ENCODE measurements around the gene BUD23.
"Not testable (repeated sequence)": the region's sequence is repeated elsewhere in the genome, so short reads cannot be mapped to it uniquely, and the experiment has no call there.

Gene BUD23

DNA sequence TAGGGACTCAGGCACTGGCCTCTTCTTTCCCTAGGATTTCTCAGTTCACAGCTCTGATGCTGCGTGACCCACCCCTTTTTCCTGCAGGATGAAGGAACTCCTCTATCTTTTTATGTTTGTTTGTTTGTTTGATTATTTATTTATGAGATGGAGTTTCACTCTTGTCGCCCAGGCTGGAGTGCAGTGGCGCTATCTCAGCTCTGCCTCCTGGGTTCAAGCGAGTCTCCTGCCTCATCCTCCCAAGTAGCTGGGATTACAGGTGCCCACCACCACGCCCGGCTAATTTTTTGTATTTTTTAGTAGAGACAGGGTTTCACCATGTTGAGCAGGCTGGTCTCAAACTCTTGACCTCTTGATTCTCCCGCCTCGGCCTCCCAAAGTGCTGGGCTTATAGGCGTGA lies 37.0 kb downstream of the BUD23 start:
- not testable (repeated sequence) for H3K4me3 ChIP-seq (ENCODE audit: low read length); H2BK15ac ChIP-seq (replicated peaks; ENCODE audit: low read depth); H4K8ac ChIP-seq (ENCODE audit: low read depth, low read length); H3K9ac ChIP-seq (ENCODE audit: low read length); H3K79me2 ChIP-seq (ENCODE audit: control insufficient read depth, insufficient read depth, low read length); H3K27me3 ChIP-seq (ENCODE audit: insufficient read depth, low read length, poor library complexity); H2BK120ac ChIP-seq (ENCODE audit: low read depth, low read length); DNase-seq; H4K5ac ChIP-seq (ENCODE audit: low read length); H3K27ac ChIP-seq (ENCODE audit: low read depth, low read length); H3K79me1 ChIP-seq (ENCODE audit: low read length); H3K18ac ChIP-seq (ENCODE audit: low read length); H3K4me1 ChIP-seq (ENCODE audit: control insufficient read depth, low read depth, low read length); H3K4ac ChIP-seq (ENCODE audit: low read depth, low read length); H3K4me2 ChIP-seq (ENCODE audit: low read length); H3K23ac ChIP-seq (ENCODE audit: low read length); H2AK5ac ChIP-seq (ENCODE audit: low read length); H2BK5ac ChIP-seq (ENCODE audit: low read length); H3K36me3 ChIP-seq (ENCODE audit: control insufficient read depth, insufficient read depth, low read length); H3K56ac ChIP-seq (ENCODE audit: low read length)
- no CpG with 5 or more reads among the region's 9 CpGs for WGBS (ENCODE audit: extremely low coverage, insufficient coverage, low lambda C conversion rate)

DNA sequence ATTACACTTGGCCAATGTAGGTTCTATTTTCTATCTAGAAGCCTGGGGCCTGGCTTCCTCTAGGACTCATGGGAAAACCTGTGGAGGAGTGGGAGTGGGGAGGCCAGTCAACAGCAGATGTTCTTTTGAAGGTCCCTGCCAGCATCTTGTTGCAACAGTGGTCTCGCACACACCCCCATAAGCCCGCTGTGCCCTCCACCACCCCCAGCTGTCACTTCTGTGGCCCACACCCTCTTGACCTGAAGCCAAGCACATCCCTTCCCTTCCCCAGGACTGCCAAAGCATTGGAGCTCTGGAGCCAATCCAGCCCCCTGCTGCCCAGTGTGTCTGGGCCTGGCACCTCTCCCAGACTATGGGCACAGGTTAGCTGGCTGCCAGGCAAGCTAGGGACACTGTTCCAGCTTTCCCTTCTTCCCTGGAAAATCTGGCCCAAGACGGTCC lies 38.0 kb downstream of the BUD23 start:
- H4K8ac ChIP-seq (ENCODE audit: low read depth, low read length), result no peak overlapping the region
- H3K18ac ChIP-seq (ENCODE audit: low read length), result no peak overlapping the region
- no peaks in the 10 kb centered on the region for H3K79me2 ChIP-seq (ENCODE audit: control insufficient read depth, insufficient read depth, low read length)

DNA sequence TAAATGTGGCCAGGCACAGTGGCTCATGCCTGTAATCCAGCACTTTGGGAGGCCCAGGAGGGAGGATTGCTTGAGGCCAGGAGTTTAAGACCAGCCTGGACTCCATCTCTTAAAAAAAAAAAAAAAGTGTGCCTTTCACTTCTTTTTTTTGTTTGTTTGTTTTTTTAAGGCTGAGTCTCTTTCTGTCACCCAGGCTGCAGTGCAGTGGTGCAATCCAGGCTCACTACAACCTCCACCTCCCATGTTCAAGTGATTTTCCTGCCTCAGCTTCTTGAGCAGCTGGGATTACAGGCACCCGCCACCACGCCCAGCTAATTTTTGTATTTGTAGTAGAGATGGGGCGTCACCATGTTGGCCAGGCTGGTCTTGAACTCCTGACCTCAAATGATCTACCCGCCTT lies 38.8 kb downstream of the BUD23 start:
- not testable (repeated sequence) for H3K4me2 ChIP-seq (ENCODE audit: low read length); H3K23ac ChIP-seq (ENCODE audit: low read length); DNase-seq; H3K27me3 ChIP-seq (ENCODE audit: insufficient read depth, low read length, poor library complexity); H2BK5ac ChIP-seq (ENCODE audit: low read length); H3K79me2 ChIP-seq (ENCODE audit: control insufficient read depth, insufficient read depth, low read length); H4K5ac ChIP-seq (ENCODE audit: low read length); H4K8ac ChIP-seq (ENCODE audit: low read depth, low read length); H2BK15ac ChIP-seq (replicated peaks; ENCODE audit: low read depth); H3K18ac ChIP-seq (ENCODE audit: low read length); H3K9ac ChIP-seq (ENCODE audit: low read length); H3K4me1 ChIP-seq (ENCODE audit: control insufficient read depth, low read depth, low read length); H2AK5ac ChIP-seq (ENCODE audit: low read length); H3K36me3 ChIP-seq (ENCODE audit: control insufficient read depth, insufficient read depth, low read length); H3K56ac ChIP-seq (ENCODE audit: low read length); H3K4me3 ChIP-seq (ENCODE audit: low read length); H3K4ac ChIP-seq (ENCODE audit: low read depth, low read length); H2BK120ac ChIP-seq (ENCODE audit: low read depth, low read length); H3K27ac ChIP-seq (ENCODE audit: low read depth, low read length); H3K79me1 ChIP-seq (ENCODE audit: low read length)
- WGBS (ENCODE audit: extremely low coverage, insufficient coverage, low lambda C conversion rate), result no CpG with 5 or more reads among the region's 4 CpGs

More for the DNA sequence above, 38.0 kb downstream of the BUD23 start:
- H3K27ac ChIP-seq (ENCODE audit: low read depth, low read length), result no peak overlapping the region
- no peak overlapping the region for H2BK120ac ChIP-seq (ENCODE audit: low read depth, low read length)
- no peak for DNase-seq
- WGBS (ENCODE audit: extremely low coverage, insufficient coverage, low lambda C conversion rate), result no CpG with 5 or more reads among the region's 3 CpGs
- H3K4me3 ChIP-seq (ENCODE audit: low read length), result no peak overlapping the region
- H2BK5ac ChIP-seq (ENCODE audit: low read length), result no peak overlapping the region
- H3K4me1 ChIP-seq (ENCODE audit: control insufficient read depth, low read depth, low read length), result no peaks in the 10 kb centered on the region
- no peak overlapping the region for H2AK5ac ChIP-seq (ENCODE audit: low read length)
- H3K79me1 ChIP-seq (ENCODE audit: low read length), result no peaks in the 10 kb centered on the region
- no peak overlapping the region for H2BK15ac ChIP-seq (replicated peaks; ENCODE audit: low read depth)
- H3K56ac ChIP-seq (ENCODE audit: low read length), result no peak overlapping the region
- no peak overlapping the region for H3K23ac ChIP-seq (ENCODE audit: low read length)
- no peaks in the 10 kb centered on the region for H3K36me3 ChIP-seq (ENCODE audit: control insufficient read depth, insufficient read depth, low read length)
- H4K5ac ChIP-seq (ENCODE audit: low read length), result no peak overlapping the region
- H3K4me2 ChIP-seq (ENCODE audit: low read length), result no peak overlapping the region
- no peak overlapping the region for H3K4ac ChIP-seq (ENCODE audit: low read depth, low read length)
- H3K27me3 ChIP-seq (ENCODE audit: insufficient read depth, low read length, poor library complexity), result peaks cover 2% of the 10 kb centered on the region
- no peak overlapping the region for H3K9ac ChIP-seq (ENCODE audit: low read length)

DNA sequence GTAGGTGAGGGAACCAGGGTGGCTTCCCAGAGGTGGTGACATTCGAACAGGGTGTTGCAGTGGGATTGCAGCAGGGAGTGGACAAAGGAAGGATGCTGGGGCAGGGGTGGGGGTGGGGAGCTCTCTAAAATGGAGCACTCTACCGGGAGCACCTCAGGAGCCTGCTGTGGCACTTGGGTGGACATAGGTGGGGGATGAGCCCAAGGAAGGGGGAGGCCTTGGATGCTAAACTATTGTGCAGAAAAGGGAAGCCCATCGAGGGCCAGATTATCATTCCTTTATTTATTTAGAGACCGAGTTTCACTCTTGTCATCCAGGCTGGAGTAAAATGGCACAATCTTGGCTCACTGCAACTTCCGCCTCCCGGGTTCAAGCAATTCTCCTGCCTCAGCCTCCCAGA lies 39.4 kb downstream of the BUD23 start:
- Histone ChIP-seq H3K4me2 (ENCODE audit: low read length) (no peak overlapping the region), H4K8ac (ENCODE audit: low read depth, low read length) (no peak overlapping the region), H3K27ac (ENCODE audit: low read depth, low read length) (no peak overlapping the region), H2BK5ac (ENCODE audit: low read length) (no peak overlapping the region), H3K4me3 (ENCODE audit: low read length) (no peak overlapping the region), H3K23ac (ENCODE audit: low read length) (no peak overlapping the region), H3K36me3 (ENCODE audit: control insufficient read depth, insufficient read depth, low read length) (no peaks in the 10 kb centered on the region), H3K4ac (ENCODE audit: low read depth, low read length) (no peak overlapping the region), H3K79me1 (ENCODE audit: low read length) (no peaks in the 10 kb centered on the region), H3K56ac (ENCODE audit: low read length) (no peak overlapping the region), H2BK15ac (replicated peaks; ENCODE audit: low read depth) (no peak overlapping the region), H3K79me2 (ENCODE audit: control insufficient read depth, insufficient read depth, low read length) (no peaks in the 10 kb centered on the region), H3K4me1 (ENCODE audit: control insufficient read depth, low read depth, low read length) (no peaks in the 10 kb centered on the region), H3K9ac (ENCODE audit: low read length) (no peak overlapping the region), H2BK120ac (ENCODE audit: low read depth, low read length) (no peak overlapping the region), H2AK5ac (ENCODE audit: low read length) (no peak overlapping the region), H3K18ac (ENCODE audit: low read length) (no peak overlapping the region), H4K5ac (ENCODE audit: low read length) (no peak overlapping the region), H3K27me3 (ENCODE audit: insufficient read depth, low read length, poor library complexity) (peaks cover 2% of the 10 kb centered on the region)
- no peak for DNase-seq
- WGBS (ENCODE audit: extremely low coverage, insufficient coverage, low lambda C conversion rate), result no CpG with 5 or more reads among the region's 6 CpGs

DNA sequence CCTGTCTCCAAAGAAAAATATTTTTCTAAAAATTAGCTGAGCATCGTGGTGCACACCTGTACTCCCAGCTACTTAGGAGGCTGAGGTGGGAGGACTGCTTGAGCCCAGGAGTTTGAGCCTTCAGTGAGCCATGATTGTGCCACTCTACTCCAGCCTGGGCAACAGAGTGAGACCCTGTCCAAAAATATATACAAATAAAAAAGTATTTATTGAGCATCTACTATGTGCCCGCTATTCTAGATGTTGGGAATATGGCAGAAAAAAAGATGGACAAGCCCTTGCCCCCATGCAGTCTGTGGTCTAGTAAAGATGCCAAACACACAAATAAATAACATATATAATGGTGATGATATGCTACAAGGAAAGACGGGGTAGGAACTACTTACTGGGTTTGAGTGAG lies 40.4 kb downstream of the BUD23 start:
- DNase-seq, result no peak
- no peak overlapping the region for H4K5ac ChIP-seq (ENCODE audit: low read length)
- no peak overlapping the region for H2BK15ac ChIP-seq (replicated peaks; ENCODE audit: low read depth)
- H2BK120ac ChIP-seq (ENCODE audit: low read depth, low read length), result no peak overlapping the region
- H3K4ac ChIP-seq (ENCODE audit: low read depth, low read length), result no peak overlapping the region
- no peak overlapping the region for H3K23ac ChIP-seq (ENCODE audit: low read length)
- WGBS (ENCODE audit: extremely low coverage, insufficient coverage, low lambda C conversion rate), result no CpG with 5 or more reads among the region's 3 CpGs
- no peaks in the 10 kb centered on the region for H3K4me1 ChIP-seq (ENCODE audit: control insufficient read depth, low read depth, low read length)
- no peak overlapping the region for H3K18ac ChIP-seq (ENCODE audit: low read length)
- no peak overlapping the region for H4K8ac ChIP-seq (ENCODE audit: low read depth, low read length)
- no peak overlapping the region for H3K9ac ChIP-seq (ENCODE audit: low read length)
- H3K4me3 ChIP-seq (ENCODE audit: low read length), result no peak overlapping the region
- no peaks in the 10 kb centered on the region for H3K79me2 ChIP-seq (ENCODE audit: control insufficient read depth, insufficient read depth, low read length)
- peaks cover 2% of the 10 kb centered on the region for H3K27me3 ChIP-seq (ENCODE audit: insufficient read depth, low read length, poor library complexity)
- H3K27ac ChIP-seq (ENCODE audit: low read depth, low read length), result no peak overlapping the region
- H2BK5ac ChIP-seq (ENCODE audit: low read length), result no peak overlapping the region
- H3K56ac ChIP-seq (ENCODE audit: low read length), result no peak overlapping the region
- H2AK5ac ChIP-seq (ENCODE audit: low read length), result no peak overlapping the region
- H3K4me2 ChIP-seq (ENCODE audit: low read length), result no peak overlapping the region
- H3K36me3 ChIP-seq (ENCODE audit: control insufficient read depth, insufficient read depth, low read length), result no peaks in the 10 kb centered on the region
- no peaks in the 10 kb centered on the region for H3K79me1 ChIP-seq (ENCODE audit: low read length)

GRCh38 chr7:73726083-73726466 lies 42.7 kb downstream of the BUD23 start:
- Histone ChIP-seq H3K27me3 (ENCODE audit: insufficient read depth, low read length, poor library complexity) (no peaks in the 10 kb centered on the region), H3K27ac (ENCODE audit: low read depth, low read length) (no peak overlapping the region), H3K9ac (ENCODE audit: low read length) (no peak overlapping the region), H2BK120ac (ENCODE audit: low read depth, low read length) (no peak overlapping the region), H3K79me1 (ENCODE audit: low read length) (no peaks in the 10 kb centered on the region), H3K79me2 (ENCODE audit: control insufficient read depth, insufficient read depth, low read length) (no peaks in the 10 kb centered on the region), H3K4me3 (ENCODE audit: low read length) (no peak overlapping the region), H3K23ac (ENCODE audit: low read length) (no peak overlapping the region), H3K18ac (ENCODE audit: low read length) (no peak overlapping the region), H3K36me3 (ENCODE audit: control insufficient read depth, insufficient read depth, low read length) (no peaks in the 10 kb centered on the region), H4K8ac (ENCODE audit: low read depth, low read length) (no peak overlapping the region), H2BK5ac (ENCODE audit: low read length) (no peak overlapping the region), H2AK5ac (ENCODE audit: low read length) (no peak overlapping the region), H3K56ac (ENCODE audit: low read length) (no peak overlapping the region), H3K4me2 (ENCODE audit: low read length) (no peak overlapping the region), H3K4me1 (ENCODE audit: control insufficient read depth, low read depth, low read length) (no peaks in the 10 kb centered on the region), H3K4ac (ENCODE audit: low read depth, low read length) (no peak overlapping the region), H4K5ac (ENCODE audit: low read length) (no peak overlapping the region), H2BK15ac (replicated peaks; ENCODE audit: low read depth) (no peak overlapping the region)
- DNase-seq, result no peak
- no CpG with 5 or more reads among the region's 1 CpG for WGBS (ENCODE audit: extremely low coverage, insufficient coverage, low lambda C conversion rate)

Data from mesendoderm (in vitro differentiated cells).